CD14-positive monocyte (primary cell): ENCODE data around the gene FAM170B. TPM values are rescaled to one million over a fixed set of nuclear protein-coding genes. Genes with fewer than 3 reads are reported as not detected.

Source experiments
- DNase-seq, 3 donors: peaks; one replicate each; pipeline ENCODE4 v3.0.0-alpha.2; 2011 to 2022
- H2AFZ ChIP-seq: 2 replicates; pipeline ENCODE4 v1.6.0; 2012; ENCODE audit warnings: mild to moderate bottlenecking, low read depth, low read length, inconsistent platforms; ENCODE audit not compliant: insufficient read depth, poor library complexity, severe bottlenecking
- H3K27ac ChIP-seq, 2 donors: 1 replicate in 1 of 2; 2 replicates in 1 of 2; pipeline ENCODE4 v1.5.1; 2012 to 2013; ENCODE audit warnings: low read length in 2 of 2, control low read depth in 1 of 2, inconsistent platforms in 1 of 2, low read depth in 1 of 2, mild to moderate bottlenecking in 1 of 2
- H3K27me3 ChIP-seq, 2 donors: one replicate each; pipeline versions ENCODE4 v1.6.0 to v1.6.1; 2011 to 2013; ENCODE audit warnings: low read length in 2 of 2; ENCODE audit not compliant: control insufficient read depth in 2 of 2, insufficient read depth in 2 of 2
- H3K36me3 ChIP-seq, 2 donors: replicated peaks in 1 of 2; 1 replicate in 1 of 2; 2 replicates in 1 of 2; pipeline versions ENCODE4 v1.5.1 to v1.6.1; 2012 to 2013; ENCODE audit warnings: low read length in 2 of 2, control low read depth in 1 of 2, inconsistent platforms in 1 of 2, mild to moderate bottlenecking in 1 of 2; ENCODE audit not compliant: insufficient read depth in 2 of 2, control insufficient read depth in 1 of 2
- H3K4me1 ChIP-seq, 2 donors: 1 replicate in 1 of 2; 2 replicates in 1 of 2; pipeline versions ENCODE4 v1.5.1 to v1.6.1; 2012 to 2013; ENCODE audit warnings: low read length in 2 of 2, control low read depth in 1 of 2, inconsistent platforms in 1 of 2, mild to moderate bottlenecking in 1 of 2, moderate library complexity in 1 of 2; ENCODE audit not compliant: insufficient read depth in 2 of 2, control insufficient read depth in 1 of 2
- H3K4me2 ChIP-seq: replicated peaks from 2 replicates; pipeline ENCODE3; 2012; ENCODE audit warnings: low read length, moderate library complexity, mild to moderate bottlenecking; ENCODE audit not compliant: poor library complexity, severe bottlenecking; ENCODE audit errors: extremely low read depth
- H3K4me3 ChIP-seq, 3 experiments: fragments of 200-600 bp in 1 of 3; sonication (generic) in 1 of 3; replicated peaks in 1 of 3; 1 replicate in 2 of 3; 2 replicates in 1 of 3; pipeline ENCODE4 v1.5.1; 2011 to 2013; ENCODE audit warnings: low read length in 3 of 3, mild to moderate bottlenecking in 3 of 3, control low read depth in 2 of 3, low read depth in 2 of 3, inconsistent platforms in 1 of 3, moderate library complexity in 1 of 3
- H3K79me2 ChIP-seq: 2 replicates; pipeline ENCODE4 v1.6.0; 2012; ENCODE audit warnings: mild to moderate bottlenecking, control low read depth, inconsistent platforms, low read length, moderate library complexity; ENCODE audit not compliant: insufficient read depth
- H3K9ac ChIP-seq: 2 replicates; pipeline ENCODE4 v1.6.0; 2017; ENCODE audit warnings: low read length, mild to moderate bottlenecking; ENCODE audit not compliant: insufficient read depth, poor library complexity, severe bottlenecking
- H3K9me3 ChIP-seq, 2 donors: replicated peaks in 1 of 2; 1 replicate in 1 of 2; 2 replicates in 1 of 2; pipeline versions ENCODE4 v1.5.1 to v1.6.1; 2012 to 2013; ENCODE audit warnings: low read length in 2 of 2, control low read depth in 1 of 2; ENCODE audit not compliant: control insufficient read depth in 1 of 2, insufficient read depth in 1 of 2
- H4K20me1 ChIP-seq: 2 replicates; pipeline ENCODE4 v1.6.0; 2012; ENCODE audit warnings: mild to moderate bottlenecking, low read length, control low read depth, moderate library complexity; ENCODE audit not compliant: insufficient read depth
- H3K27ac Mint-ChIP-seq, 7 donors: one replicate each; pipeline ENCODE4 v1.8.0; 2020; ENCODE audit warnings: mild to moderate bottlenecking in 7 of 7, mixed read lengths in 7 of 7, moderate library complexity in 6 of 7, inconsistent platforms in 2 of 7
- H3K27me3 Mint-ChIP-seq, 3 donors: one replicate each; pipeline ENCODE4 v1.8.0; 2021 to 2022; ENCODE audit warnings: low read depth in 3 of 3, mild to moderate bottlenecking in 3 of 3, mixed read lengths in 3 of 3, moderate library complexity in 3 of 3, inconsistent platforms in 1 of 3
- H3K36me3 Mint-ChIP-seq, 2 donors: one replicate each; pipeline ENCODE4 v1.8.0; 2020; ENCODE audit warnings: mixed read lengths in 2 of 2, inconsistent platforms in 1 of 2, mild to moderate bottlenecking in 1 of 2
- H3K4me1 Mint-ChIP-seq: one replicate; pipeline ENCODE4 v1.8.0; 2020; ENCODE audit warnings: mild to moderate bottlenecking, mixed read lengths
- H3K4me3 Mint-ChIP-seq, 2 donors: one replicate each; pipeline ENCODE4 v1.8.0; 2020; ENCODE audit warnings: mild to moderate bottlenecking in 2 of 2, mixed read lengths in 2 of 2, moderate library complexity in 1 of 2
- H3K9me3 Mint-ChIP-seq, 7 donors: one replicate each; pipeline ENCODE4 v1.8.0; 2020 to 2022; ENCODE audit warnings: mixed read lengths in 7 of 7, mild to moderate bottlenecking in 6 of 7, moderate library complexity in 6 of 7, inconsistent platforms in 2 of 7
- WGBS: methylation state at CpG from one replicate; pipeline ENCODE4 v1.1.5; 2013; ENCODE audit warnings: missing lambda C conversion rate; ENCODE audit not compliant: insufficient coverage; 5-methylcytosine and 5-hydroxymethylcytosine counted together
- intact Hi-C, 2 donors: fragments of 100-400 bp; cut with micrococcal nuclease; formaldehyde crosslinking; loops; one replicate each; pipeline versions ENCODE4 v1.15.0 to v1.15.1; 2023
- polyA plus RNA-seq, 3 donors: library from polyadenylated mRNA; depleted of rRNA in 1 of 3; unstranded in 2 of 3; stranded (reverse) in 1 of 3; fragments of 300-500 nt in 2 of 3; fragments of >200 nt in 1 of 3; fragmentation: Illumina TruSeq in 2 of 3; gene quantifications; 1 replicate in 2 of 3; 2 replicates in 1 of 3; pipeline ENCODE4 v1.2.3, GENCODE V29; 2012 to 2021
- TF ChIP-seq, protein P1 (sequence below): fragments of 200-600 bp; IDR thresholded peaks from one replicate; pipeline ENCODE4 v1.8.0; 2022; ENCODE audit warnings: antibody characterized with exemption, mild to moderate bottlenecking

Gene FAM170B
- polyA plus RNA-seq, 3 donors, result not detected

GRCh38 chr10:49132362-49132737 lies 1.5 kb downstream of the FAM170B start:
- H3K27ac Mint-ChIP-seq, result no peak overlapping the region
- H3K4me1 Mint-ChIP-seq, result peaks cover 20% of the 10 kb centered on the region
- no peaks in the 10 kb centered on the region for H3K27me3 ChIP-seq
- H4K20me1 ChIP-seq, result no peaks in the 10 kb centered on the region
- H3K36me3 ChIP-seq, result no peaks in the 10 kb centered on the region
- peaks cover 5 to 8% of the 10 kb centered on the region in 2 donors for H3K4me1 ChIP-seq
- H3K36me3 Mint-ChIP-seq, result no peaks in the 10 kb centered on the region
- H3K27me3 Mint-ChIP-seq, result peaks cover 2 to 5% (median 5%) of the 10 kb centered on the region in 3 donors
- peaks cover 0 to 4% (median 0%) of the 10 kb centered on the region in 7 donors for H3K9me3 Mint-ChIP-seq
- no peak overlapping the region for H3K4me3 ChIP-seq
- no CpG with 5 or more reads among the region's 2 CpGs for WGBS
- no peak overlapping the region for H3K4me3 Mint-ChIP-seq
- no peak overlapping the region for H3K4me2 ChIP-seq
- intact Hi-C loops, result no loop called here
- H3K79me2 ChIP-seq, result no peaks in the 10 kb centered on the region
- H3K9ac ChIP-seq, result no peak overlapping the region
- TF ChIP-seq, protein P1, sequence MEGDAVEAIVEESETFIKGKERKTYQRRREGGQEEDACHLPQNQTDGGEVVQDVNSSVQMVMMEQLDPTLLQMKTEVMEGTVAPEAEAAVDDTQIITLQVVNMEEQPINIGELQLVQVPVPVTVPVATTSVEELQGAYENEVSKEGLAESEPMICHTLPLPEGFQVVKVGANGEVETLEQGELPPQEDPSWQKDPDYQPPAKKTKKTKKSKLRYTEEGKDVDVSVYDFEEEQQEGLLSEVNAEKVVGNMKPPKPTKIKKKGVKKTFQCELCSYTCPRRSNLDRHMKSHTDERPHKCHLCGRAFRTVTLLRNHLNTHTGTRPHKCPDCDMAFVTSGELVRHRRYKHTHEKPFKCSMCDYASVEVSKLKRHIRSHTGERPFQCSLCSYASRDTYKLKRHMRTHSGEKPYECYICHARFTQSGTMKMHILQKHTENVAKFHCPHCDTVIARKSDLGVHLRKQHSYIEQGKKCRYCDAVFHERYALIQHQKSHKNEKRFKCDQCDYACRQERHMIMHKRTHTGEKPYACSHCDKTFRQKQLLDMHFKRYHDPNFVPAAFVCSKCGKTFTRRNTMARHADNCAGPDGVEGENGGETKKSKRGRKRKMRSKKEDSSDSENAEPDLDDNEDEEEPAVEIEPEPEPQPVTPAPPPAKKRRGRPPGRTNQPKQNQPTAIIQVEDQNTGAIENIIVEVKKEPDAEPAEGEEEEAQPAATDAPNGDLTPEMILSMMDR, result no peak
- no peak overlapping the region for H2AFZ ChIP-seq
- no peak for DNase-seq
- no peaks in the 10 kb centered on the region for H3K9me3 ChIP-seq
- H3K27ac ChIP-seq, result no peak overlapping the region

- Histone ChIP-seq H3K9ac (no peak overlapping the region), H3K4me1 (peaks cover 5 to 8% of the 10 kb centered on the region in 2 donors), H3K9me3 (no peaks in the 10 kb centered on the region), H3K4me3 (no peak overlapping the region), H2AFZ (no peak overlapping the region), H3K27ac (no peak overlapping the region), H3K36me3 (no peaks in the 10 kb centered on the region), H4K20me1 (no peaks in the 10 kb centered on the region), H3K79me2 (no peaks in the 10 kb centered on the region), H3K4me2 (no peak overlapping the region), H3K27me3 (no peaks in the 10 kb centered on the region)
- H3K9me3 Mint-ChIP-seq, result peaks cover 0 to 4% (median 0%) of the 10 kb centered on the region in 7 donors
- H3K36me3 Mint-ChIP-seq, result no peaks in the 10 kb centered on the region
- peaks cover 20% of the 10 kb centered on the region for H3K4me1 Mint-ChIP-seq
- peaks cover 2 to 6% (median 5%) of the 10 kb centered on the region in 3 donors for H3K27me3 Mint-ChIP-seq
- 96% methylated on average over 36 of the region's 37 CpGs for WGBS
- TF ChIP-seq, protein P1, result no peak
- H3K4me3 Mint-ChIP-seq, result no peak overlapping the region
- intact Hi-C loops, result no loop called here
- DNase-seq, result no peak
- H3K27ac Mint-ChIP-seq, result no peak overlapping the region
These were observed 2.1 kb downstream of the FAM170B start for GRCh38 chr10:49131507-49132361.
